Activated naive CD4-positive, alpha-beta T cell treated with anti-CD3 and anti-CD28 coated beads, Interleukin-2, amount 50 U/mL, for 24 hours (primary cell): ENCODE results near the gene FOSL2.

Source experiments
- H3K27ac Mint-ChIP-seq: one replicate; pipeline ENCODE4 v1.8.0; 2021; ENCODE audit warnings: mild to moderate bottlenecking, mixed read lengths
- H3K27me3 Mint-ChIP-seq: one replicate; pipeline ENCODE4 v1.8.0; 2021; ENCODE audit warnings: mixed read lengths
- H3K36me3 Mint-ChIP-seq: one replicate; pipeline ENCODE4 v1.8.0; 2021; ENCODE audit warnings: mixed read lengths
- H3K4me1 Mint-ChIP-seq: one replicate; pipeline ENCODE4 v1.8.0; 2021; ENCODE audit warnings: mixed read lengths
- H3K4me3 Mint-ChIP-seq: one replicate; pipeline ENCODE4 v1.8.0; 2021; ENCODE audit warnings: mild to moderate bottlenecking, mixed read lengths
- H3K9me3 Mint-ChIP-seq: one replicate; pipeline ENCODE4 v1.8.0; 2021; ENCODE audit warnings: mixed read lengths

FOSL2 gene

GRCh38 chr2:28395334-28396061, 2.8 kb downstream of the FOSL2 start:
- H3K36me3 Mint-ChIP-seq, result no peaks in the 10 kb centered on the region
- H3K9me3 Mint-ChIP-seq, result no peaks in the 10 kb centered on the region
- peaks cover 9% of the 10 kb centered on the region for H3K4me1 Mint-ChIP-seq
- H3K27ac Mint-ChIP-seq, result no peak overlapping the region
- H3K4me3 Mint-ChIP-seq, result no peak overlapping the region
- no peaks in the 10 kb centered on the region for H3K27me3 Mint-ChIP-seq

- no peaks in the 10 kb centered on the region for H3K9me3 Mint-ChIP-seq
- H3K27ac Mint-ChIP-seq, result peak overlapping the region; percentile 15
- peaks cover 12% of the 10 kb centered on the region for H3K4me1 Mint-ChIP-seq
- no peak overlapping the region for H3K4me3 Mint-ChIP-seq
- H3K36me3 Mint-ChIP-seq, result peaks cover 4% of the 10 kb centered on the region
- no peaks in the 10 kb centered on the region for H3K27me3 Mint-ChIP-seq
Observed at GRCh38 chr2:28397043-28397381, 4.4 kb downstream of the FOSL2 start.

GRCh38 chr2:28398101-28398834, 5.6 kb downstream of the FOSL2 start:
- H3K9me3 Mint-ChIP-seq, result no peaks in the 10 kb centered on the region
- H3K27ac Mint-ChIP-seq, result peak overlapping the region; percentile 83
- H3K4me3 Mint-ChIP-seq, result no peak overlapping the region
- H3K4me1 Mint-ChIP-seq, result peaks cover 25% of the 10 kb centered on the region
- H3K36me3 Mint-ChIP-seq, result peaks cover 8% of the 10 kb centered on the region
- no peaks in the 10 kb centered on the region for H3K27me3 Mint-ChIP-seq

- Mint-ChIP-seq H3K27me3 (no peaks in the 10 kb centered on the region), H3K36me3 (peaks cover 15% of the 10 kb centered on the region), H3K27ac (peak overlapping the region; percentile 83), H3K9me3 (no peaks in the 10 kb centered on the region), H3K4me3 (no peak overlapping the region), H3K4me1 (peaks cover 34% of the 10 kb centered on the region)
Observed at GRCh38 chr2:28399289-28399688, 6.6 kb downstream of the FOSL2 start.

GRCh38 chr2:28399956-28400355, 7.3 kb downstream of the FOSL2 start:
- peak overlapping the region; percentile 25 for H3K27ac Mint-ChIP-seq
- peaks cover 34% of the 10 kb centered on the region for H3K4me1 Mint-ChIP-seq

GRCh38 chr2:28400419-28400818, 7.8 kb downstream of the FOSL2 start:
- H3K27me3 Mint-ChIP-seq, result no peaks in the 10 kb centered on the region
- no peak overlapping the region for H3K4me3 Mint-ChIP-seq
- peak overlapping the region; percentile 25 for H3K27ac Mint-ChIP-seq
- H3K9me3 Mint-ChIP-seq, result no peaks in the 10 kb centered on the region
- H3K36me3 Mint-ChIP-seq, result peaks cover 18% of the 10 kb centered on the region
- H3K4me1 Mint-ChIP-seq, result peaks cover 34% of the 10 kb centered on the region

More at GRCh38 chr2:28399956-28400355, 7.3 kb downstream of the FOSL2 start:
- Mint-ChIP-seq H3K4me3 (no peak overlapping the region), H3K36me3 (peaks cover 15% of the 10 kb centered on the region), H3K27me3 (no peaks in the 10 kb centered on the region), H3K9me3 (no peaks in the 10 kb centered on the region)

- H3K27ac Mint-ChIP-seq, result no peak overlapping the region
Observed at GRCh38 chr2:28400921-28401320, 8.3 kb downstream of the FOSL2 start.

GRCh38 chr2:28401411-28401810, 8.8 kb downstream of the FOSL2 start:
- no peak overlapping the region for H3K27ac Mint-ChIP-seq
- H3K27me3 Mint-ChIP-seq, result no peaks in the 10 kb centered on the region
- H3K36me3 Mint-ChIP-seq, result peaks cover 23% of the 10 kb centered on the region
- no peak overlapping the region for H3K4me3 Mint-ChIP-seq
- H3K9me3 Mint-ChIP-seq, result no peaks in the 10 kb centered on the region
- H3K4me1 Mint-ChIP-seq, result peaks cover 37% of the 10 kb centered on the region

More at GRCh38 chr2:28400921-28401320, 8.3 kb downstream of the FOSL2 start:
- Mint-ChIP-seq H3K27me3 (no peaks in the 10 kb centered on the region), H3K36me3 (peaks cover 18% of the 10 kb centered on the region), H3K4me1 (peaks cover 34% of the 10 kb centered on the region), H3K9me3 (no peaks in the 10 kb centered on the region), H3K4me3 (no peak overlapping the region)

- Mint-ChIP-seq H3K4me1 (peaks cover 41% of the 10 kb centered on the region), H3K9me3 (no peaks in the 10 kb centered on the region), H3K4me3 (peak overlapping the region; percentile 31), H3K27ac (peak overlapping the region; percentile 44), H3K36me3 (peaks cover 23% of the 10 kb centered on the region), H3K27me3 (no peaks in the 10 kb centered on the region)
Observed at GRCh38 chr2:28401948-28402550, 9.4 kb downstream of the FOSL2 start.

- peaks cover 27% of the 10 kb centered on the region for H3K36me3 Mint-ChIP-seq
- H3K27me3 Mint-ChIP-seq, result no peaks in the 10 kb centered on the region
- peak overlapping the region; percentile 35 for H3K27ac Mint-ChIP-seq
- no peak overlapping the region for H3K4me3 Mint-ChIP-seq
- peaks cover 55% of the 10 kb centered on the region for H3K4me1 Mint-ChIP-seq
- no peaks in the 10 kb centered on the region for H3K9me3 Mint-ChIP-seq
Observed at GRCh38 chr2:28403370-28403956, 10.8 kb downstream of the FOSL2 start.

GRCh38 chr2:28404086-28404485, 11.4 kb downstream of the FOSL2 start:
- H3K27me3 Mint-ChIP-seq, result no peaks in the 10 kb centered on the region
- H3K9me3 Mint-ChIP-seq, result no peaks in the 10 kb centered on the region
- H3K27ac Mint-ChIP-seq, result no peak overlapping the region
- H3K36me3 Mint-ChIP-seq, result peaks cover 30% of the 10 kb centered on the region
- peaks cover 61% of the 10 kb centered on the region for H3K4me1 Mint-ChIP-seq
- no peak overlapping the region for H3K4me3 Mint-ChIP-seq

- peaks cover 34% of the 10 kb centered on the region for H3K36me3 Mint-ChIP-seq
- H3K9me3 Mint-ChIP-seq, result no peaks in the 10 kb centered on the region
- peaks cover 71% of the 10 kb centered on the region for H3K4me1 Mint-ChIP-seq
- H3K27ac Mint-ChIP-seq, result no peak overlapping the region
- no peak overlapping the region for H3K4me3 Mint-ChIP-seq
- no peaks in the 10 kb centered on the region for H3K27me3 Mint-ChIP-seq
Observed at GRCh38 chr2:28405537-28405936, 12.9 kb downstream of the FOSL2 start.

GRCh38 chr2:28406276-28407096, 13.8 kb downstream of the FOSL2 start:
- Mint-ChIP-seq H3K9me3 (no peaks in the 10 kb centered on the region), H3K4me3 (peak overlapping the region; percentile 26), H3K27me3 (no peaks in the 10 kb centered on the region), H3K4me1 (peaks cover 78% of the 10 kb centered on the region), H3K36me3 (peaks cover 36% of the 10 kb centered on the region), H3K27ac (peak overlapping the region; percentile 17)

GRCh38 chr2:28407131-28407975, 14.7 kb downstream of the FOSL2 start:
- peak overlapping the region; percentile 33 for H3K4me3 Mint-ChIP-seq
- H3K9me3 Mint-ChIP-seq, result no peaks in the 10 kb centered on the region
- peaks cover 30% of the 10 kb centered on the region for H3K36me3 Mint-ChIP-seq
- H3K27ac Mint-ChIP-seq, result peak overlapping the region; percentile 17
- H3K27me3 Mint-ChIP-seq, result no peaks in the 10 kb centered on the region
- H3K4me1 Mint-ChIP-seq, result peaks cover 73% of the 10 kb centered on the region
